ENCODE measurements around the gene HS6ST2.

- TF ChIP-seq CTCF (IDR thresholded peaks at IDR 0.05): no peak
- TF ChIP-seq POLR2AphosphoS5 (IDR thresholded peaks at IDR 0.05): no peak
These were observed 219.5 kb downstream of the HS6ST2 start for GRCh38 chrX:132738951-132739350.
